ENCODE measurements around the gene ANKRD11. TPM values are rescaled to one million over a fixed set of nuclear protein-coding genes. Genes with fewer than 3 reads are reported as not detected.
"Not testable (repeated sequence)": the region's sequence is repeated elsewhere in the genome, so short reads cannot be mapped to it uniquely, and the experiment has no call there.

Gene ANKRD11
- total RNA-seq, 1 donor from 2014 or later, result 74.6 TPM

DNA sequence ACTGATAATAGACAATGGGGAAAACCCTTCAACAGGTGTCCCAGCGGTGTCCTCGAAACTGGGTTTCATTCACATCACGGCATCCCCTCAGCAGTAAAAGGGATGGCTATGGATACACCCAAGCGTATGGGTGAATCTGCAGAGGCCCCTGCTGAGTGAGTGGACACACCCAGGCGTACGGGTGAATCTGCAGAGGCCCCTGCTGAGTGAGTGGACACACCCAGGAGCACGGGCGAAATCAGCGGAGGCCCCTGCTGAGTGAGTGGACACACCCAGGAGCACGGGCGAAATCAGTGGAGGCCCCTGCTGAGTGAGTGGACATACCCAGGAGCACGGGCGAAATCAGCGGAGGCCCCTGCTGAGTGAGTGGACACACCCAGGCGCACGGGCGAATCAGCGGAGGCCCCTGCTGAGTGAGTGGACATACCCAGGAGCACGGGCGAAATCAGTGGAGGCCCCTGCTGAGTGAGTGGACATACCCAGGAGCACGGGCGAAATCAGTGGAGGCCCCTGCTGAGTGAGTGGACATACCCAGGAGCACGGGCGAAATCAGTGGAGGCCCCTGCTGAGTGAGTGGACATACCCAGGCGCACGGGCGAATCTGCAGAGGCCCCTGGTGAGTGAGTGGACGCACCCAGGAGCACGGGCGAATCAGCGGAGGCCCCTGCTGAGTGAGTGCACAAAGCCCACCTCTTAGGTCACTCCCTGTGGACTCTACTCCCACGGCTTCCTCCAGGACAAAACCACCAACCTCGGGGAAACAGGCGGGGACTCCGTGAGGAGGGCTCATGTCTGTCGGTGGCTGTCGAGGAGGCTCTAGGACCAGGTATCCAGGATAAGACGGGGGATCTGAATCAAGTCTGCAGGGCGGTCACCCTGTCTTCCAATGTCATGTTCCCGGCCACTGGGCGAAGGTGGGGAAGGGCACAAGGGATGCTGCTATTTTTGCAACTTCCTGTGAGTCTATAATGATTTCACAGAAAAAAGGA is 161.7 kb downstream of the ANKRD11 start:
- not testable (repeated sequence) for DNase-seq

- DNase-seq, result no peak
Measured at GRCh38 chr16:89326721-89327120, 163.6 kb downstream of the ANKRD11 start.

DNA sequence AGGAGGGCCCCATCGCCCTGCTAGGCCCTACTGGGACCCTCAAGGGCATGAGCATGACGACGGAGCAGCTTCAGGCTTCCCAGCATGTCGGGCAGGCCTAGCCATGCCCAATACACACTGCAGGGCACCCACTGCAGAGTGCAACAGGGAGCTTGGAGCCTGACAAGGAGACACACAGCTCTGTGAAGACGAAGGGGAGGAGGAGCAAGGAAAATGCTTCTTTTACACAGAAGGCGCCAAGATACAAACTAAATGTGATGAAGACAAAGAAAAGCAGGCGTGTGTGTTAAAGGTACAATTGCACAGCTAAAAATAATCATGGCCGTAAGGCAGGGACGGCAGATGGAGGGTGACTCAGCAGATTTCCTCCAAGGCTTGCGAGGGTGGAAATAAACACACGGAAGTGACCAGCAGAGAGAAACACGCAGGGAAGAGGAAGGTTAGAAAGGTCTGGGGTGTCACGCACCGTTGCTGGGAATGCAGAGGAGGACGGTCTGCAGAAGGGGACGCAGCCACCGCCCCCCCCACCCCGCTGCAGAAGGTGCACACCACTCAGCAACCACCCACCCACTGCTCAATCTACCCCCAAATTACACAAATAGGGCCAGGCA is 164.4 kb downstream of the ANKRD11 start:
- DNase-seq, result peak; percentile 63

DNA sequence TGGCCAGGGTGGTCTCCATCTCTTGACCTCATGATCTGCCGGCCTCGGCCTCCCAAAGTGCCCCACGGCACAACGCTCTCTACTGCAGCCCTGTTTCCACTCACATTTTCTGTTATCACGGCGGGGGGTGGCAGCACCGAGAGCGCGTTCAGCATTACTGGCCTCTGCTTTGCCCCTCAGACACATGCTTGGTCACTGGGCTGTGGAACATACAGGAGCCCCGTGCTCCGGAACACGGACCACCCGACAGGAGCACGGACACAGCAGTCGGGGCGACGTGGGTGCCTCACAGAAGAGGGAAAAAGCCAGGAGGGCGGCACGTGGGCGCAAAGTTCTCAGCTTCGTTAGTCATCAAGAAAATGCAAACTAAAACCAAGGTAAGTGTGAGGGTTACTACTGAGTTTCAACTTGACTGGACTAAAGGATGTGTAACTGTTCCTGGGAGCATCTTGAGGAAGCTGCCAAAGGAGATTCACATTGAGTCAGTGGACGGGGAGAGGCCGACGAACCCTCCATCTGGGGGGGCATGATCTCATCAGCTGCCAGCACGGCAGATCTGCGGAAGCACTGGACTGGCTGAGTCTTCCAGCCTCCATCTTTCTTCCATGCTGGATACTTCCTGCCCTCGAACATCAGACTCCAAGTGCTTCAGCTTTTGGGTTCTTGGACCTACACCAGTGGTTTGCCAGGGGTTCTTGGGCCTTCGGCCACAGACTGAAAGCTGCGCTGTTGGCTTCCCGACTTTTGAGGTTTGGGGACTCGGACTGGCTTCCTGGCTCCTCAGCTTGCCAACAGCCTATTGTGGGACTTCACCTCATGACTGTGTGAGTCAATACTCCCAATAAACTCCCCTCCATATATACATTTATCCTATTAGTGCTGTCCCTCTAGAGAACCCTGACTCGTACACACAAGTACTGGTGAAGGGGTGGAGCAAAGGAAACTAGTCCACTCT is 166.0 kb downstream of the ANKRD11 start:
- DNase-seq, result no peak

DNA sequence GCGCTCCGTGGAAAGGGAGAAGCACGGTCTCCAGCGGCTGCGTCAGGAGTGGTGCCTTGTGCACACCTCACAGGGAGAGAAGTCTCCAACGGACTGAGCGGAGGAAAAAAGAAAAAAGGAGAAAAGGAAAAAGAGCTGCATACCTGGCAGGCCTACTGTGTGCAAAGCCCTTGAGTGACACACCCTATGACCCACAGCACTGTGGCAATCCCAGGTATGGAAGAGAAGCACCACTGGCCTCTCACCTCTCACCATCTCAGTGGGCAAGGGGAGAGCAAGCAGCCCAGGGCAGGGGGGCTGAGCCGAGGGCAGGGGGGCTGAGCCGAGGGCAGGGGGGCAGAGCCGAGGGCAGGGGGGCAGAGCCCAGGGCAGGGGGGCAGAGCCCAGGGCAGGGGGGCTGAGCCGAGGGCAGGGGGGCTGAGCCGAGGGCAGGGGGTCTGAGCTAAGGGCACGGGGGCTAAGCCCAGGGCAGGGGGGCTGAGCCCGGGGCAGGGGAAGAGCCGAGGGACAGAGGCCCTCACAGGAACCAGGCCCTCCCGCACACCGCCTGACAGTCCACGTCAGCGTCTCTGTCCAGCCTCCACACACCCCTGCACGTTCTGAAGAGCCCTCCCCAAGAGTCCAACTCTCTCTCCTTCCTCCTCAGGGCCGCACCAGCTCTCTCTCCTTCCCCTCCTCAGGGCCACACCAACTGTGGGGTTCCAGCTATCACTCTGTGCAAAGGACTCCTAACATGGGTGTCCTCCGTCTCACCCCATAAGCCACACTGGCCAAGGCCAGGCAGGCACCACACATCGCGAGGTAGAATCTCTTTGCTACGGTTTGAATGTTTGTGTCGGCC is 167.0 kb downstream of the ANKRD11 start:
- no peak for DNase-seq

DNA sequence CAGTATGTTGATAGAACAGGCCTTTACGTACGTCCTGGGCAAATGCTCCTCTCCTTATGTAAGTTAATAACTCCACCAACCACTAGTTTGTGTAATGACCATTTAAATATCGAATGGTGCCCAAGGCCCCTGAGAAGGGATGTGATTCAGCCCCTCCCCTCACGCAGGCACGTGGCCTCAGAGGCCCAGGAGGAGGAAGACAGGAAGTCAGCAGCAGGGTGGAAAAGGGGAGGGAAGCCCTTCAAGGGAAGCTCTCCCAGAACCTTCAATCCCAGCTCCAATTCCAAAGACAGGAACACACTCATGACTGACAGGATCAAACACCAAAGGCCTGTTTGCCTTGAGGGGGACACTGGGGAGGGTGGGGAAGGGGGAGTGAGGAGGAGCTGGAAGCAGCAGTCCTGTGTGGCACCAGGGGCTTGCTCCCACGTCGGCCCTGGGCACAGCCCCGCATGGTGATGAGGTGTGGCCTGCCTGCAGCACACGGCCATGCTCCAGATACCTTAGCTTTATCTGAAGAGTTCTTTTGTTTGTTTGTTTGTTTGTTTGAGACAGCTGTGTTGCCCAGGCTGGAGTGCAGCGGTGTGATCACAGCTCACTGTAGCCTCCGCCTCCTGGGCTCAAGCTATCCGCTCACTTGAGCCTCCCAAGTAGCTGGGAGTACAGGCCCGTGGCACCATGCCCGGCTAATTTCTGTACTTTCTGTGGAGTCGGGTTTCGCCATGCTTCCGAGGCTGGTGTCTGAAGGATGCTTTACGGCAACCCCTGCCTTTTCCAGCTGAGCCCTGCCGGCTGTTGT is 167.8 kb downstream of the ANKRD11 start:
- peak; percentile 81 for DNase-seq

- peak; percentile 68 for DNase-seq
Measured at GRCh38 chr16:89320782-89321501, 169.4 kb downstream of the ANKRD11 start.

- DNase-seq, result no peak
Measured at GRCh38 chr16:89319886-89320781, 170.2 kb downstream of the ANKRD11 start.

- DNase-seq, result no peak
Measured at GRCh38 chr16:89319631-89319885, 170.8 kb downstream of the ANKRD11 start.

GRCh38 chr16:89318871-89319630 is 171.3 kb downstream of the ANKRD11 start:
- DNase-seq, result no peak

- DNase-seq, result no peak
Measured at GRCh38 chr16:89318430-89318758, 172.0 kb downstream of the ANKRD11 start.

DNA sequence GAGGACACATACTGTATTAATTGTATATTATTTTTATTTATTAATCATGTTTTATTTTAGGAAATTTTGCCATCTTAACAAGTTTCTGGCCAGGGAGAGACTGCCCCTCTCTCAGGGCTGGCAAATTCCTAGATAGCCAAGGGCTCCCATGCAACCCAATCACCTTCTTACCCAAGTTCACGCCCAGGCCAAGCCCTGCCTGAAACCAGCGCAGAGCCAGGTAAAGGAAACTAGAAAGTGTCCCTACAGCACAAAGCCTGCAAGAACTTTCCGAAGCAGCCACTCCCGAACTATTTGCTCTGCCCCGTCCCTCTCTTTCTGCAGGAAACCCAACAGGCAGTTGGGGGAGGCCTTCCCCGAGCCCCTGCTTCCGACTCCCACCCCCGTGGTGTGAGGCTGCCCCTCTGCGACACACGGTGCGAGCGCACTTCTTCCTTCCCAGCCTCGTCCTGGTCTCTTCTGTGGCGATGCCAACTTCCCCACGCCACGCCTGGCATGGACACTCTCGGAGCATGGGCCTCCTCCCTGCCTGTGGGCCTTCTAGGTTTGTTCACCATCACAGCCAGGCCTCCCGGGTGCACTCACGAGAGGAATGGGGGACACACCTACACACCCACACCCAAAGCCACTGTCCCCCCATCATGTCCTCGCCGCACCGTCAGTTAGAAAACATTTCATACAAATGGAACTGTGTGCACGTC is 172.5 kb downstream of the ANKRD11 start:
- no peak for DNase-seq

- DNase-seq, result no peak
Measured at GRCh38 chr16:89317101-89317671, 173.2 kb downstream of the ANKRD11 start.

DNA sequence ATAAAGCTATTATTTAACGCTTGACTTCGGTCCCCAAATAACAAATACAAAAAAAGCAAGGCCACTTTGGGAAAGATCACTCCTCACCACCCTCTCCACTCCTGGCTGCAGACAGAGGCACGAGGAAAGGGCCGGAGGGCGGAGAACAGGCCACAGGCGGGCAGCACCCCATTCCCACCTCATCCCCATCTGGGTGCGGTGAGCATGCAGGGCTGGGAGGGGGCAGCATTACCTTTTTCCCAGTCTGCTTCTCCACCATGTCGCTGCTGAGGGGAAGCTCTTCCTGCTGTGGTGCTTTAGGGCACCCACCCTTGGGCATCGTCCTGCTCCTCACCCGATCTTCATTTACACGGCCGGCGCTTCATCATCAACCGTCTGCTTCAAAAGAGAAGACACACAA is 173.7 kb downstream of the ANKRD11 start:
- no peak for DNase-seq

DNA sequence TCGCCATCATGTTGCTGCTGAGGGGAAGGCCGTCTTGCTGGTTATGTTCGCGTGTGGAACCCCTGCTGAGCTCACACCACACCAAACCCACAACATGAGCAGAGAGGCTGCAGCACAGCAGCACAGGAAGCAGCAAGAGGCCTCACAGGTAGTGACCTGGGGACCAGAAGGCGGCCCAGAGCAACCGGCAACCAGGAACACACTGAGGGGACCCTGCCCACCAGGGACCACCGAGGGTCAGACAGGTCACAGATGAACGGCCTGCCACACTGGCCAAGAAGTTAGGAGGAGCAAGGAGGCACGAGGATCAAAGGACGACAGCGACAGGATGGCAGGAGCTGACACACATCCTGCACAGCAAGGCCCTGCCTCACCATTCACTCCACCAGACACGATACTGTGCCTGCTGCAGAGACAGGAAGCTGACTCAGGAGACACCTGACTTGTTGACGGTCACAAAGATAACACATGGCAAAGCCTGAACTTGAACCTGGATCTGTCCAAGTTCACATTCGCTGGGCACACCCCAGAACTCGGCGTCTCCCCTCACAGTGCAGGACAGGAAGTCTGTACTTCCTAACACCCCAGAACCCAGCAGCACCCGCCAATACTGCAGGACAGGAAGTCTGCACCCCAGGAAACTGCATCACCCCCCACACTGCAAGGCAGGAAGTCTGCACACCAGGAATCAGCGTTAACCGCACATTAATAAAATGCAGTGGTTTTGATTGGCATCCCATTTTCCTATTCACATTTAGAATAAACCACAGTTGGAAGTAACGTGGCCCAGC is 174.4 kb downstream of the ANKRD11 start:
- DNase-seq, result no peak

DNA sequence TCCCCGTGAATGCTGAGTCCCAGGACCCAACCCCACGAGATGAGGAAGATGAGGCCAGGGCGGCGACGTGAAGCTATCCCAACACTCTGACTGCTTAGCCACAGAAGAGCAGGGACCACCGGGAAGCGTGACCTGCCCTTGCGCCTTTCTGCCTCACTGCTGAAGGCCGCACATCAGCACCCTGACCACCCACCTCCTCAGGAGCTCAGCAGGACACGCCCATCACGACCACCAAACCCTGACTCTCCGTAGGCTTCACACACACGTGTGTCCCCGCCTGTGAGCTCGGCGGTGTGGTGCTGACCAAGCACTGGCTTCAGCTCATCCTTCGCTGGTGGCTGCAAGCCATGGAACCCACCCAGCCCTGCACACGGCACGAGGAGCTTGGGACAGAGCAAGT is 175.1 kb downstream of the ANKRD11 start:
- DNase-seq, result no peak

DNA sequence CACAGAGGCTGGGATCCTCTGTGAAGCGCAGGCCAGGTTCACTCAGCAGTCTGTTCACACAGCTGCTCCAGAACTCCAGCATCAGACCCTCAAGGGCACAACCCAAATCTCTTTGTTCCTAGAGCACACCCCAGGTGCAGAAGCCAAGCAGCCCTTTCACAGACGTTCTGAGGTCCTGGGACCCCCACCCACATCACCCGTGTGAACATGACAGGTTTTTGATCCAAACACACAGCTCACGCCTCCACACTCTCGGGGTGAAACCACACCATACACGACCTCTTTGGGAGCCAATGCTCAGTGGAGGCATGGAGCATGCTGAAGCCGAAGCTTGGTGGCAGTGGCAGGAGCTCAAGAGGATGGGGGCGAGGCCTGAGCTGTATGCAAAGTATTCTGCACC is 175.5 kb downstream of the ANKRD11 start:
- no peak for DNase-seq
